IPS-NIHi11 (cell line): ENCODE results near the gene UFD1.

Experiments
- DNase-seq: peaks from one replicate; pipeline ENCODE4 v3.0.0; 2012; ENCODE audit warnings: mixed read lengths, low spot score

Gene UFD1

GRCh38 chr22:19496324-19496630 is 17.3 kb upstream of the UFD1 start:
- DNase-seq: no peak

- no peak for DNase-seq
These were observed 16.8 kb upstream of the UFD1 start for GRCh38 chr22:19495562-19496323.

- DNase-seq: no peak
These were observed 15.7 kb upstream of the UFD1 start for GRCh38 chr22:19494676-19495173.

- DNase-seq: no peak
These were observed 15.1 kb upstream of the UFD1 start for GRCh38 chr22:19494001-19494560.

GRCh38 chr22:19492504-19493174 is 13.6 kb upstream of the UFD1 start:
- no peak for DNase-seq

GRCh38 chr22:19490628-19491230 is 11.7 kb upstream of the UFD1 start:
- no peak for DNase-seq

- no peak for DNase-seq
These were observed 10.2 kb upstream of the UFD1 start for GRCh38 chr22:19488884-19489843.

- no peak for DNase-seq
These were observed 9.3 kb upstream of the UFD1 start for GRCh38 chr22:19488285-19488684.

GRCh38 chr22:19483481-19484244 is 4.7 kb upstream of the UFD1 start:
- DNase-seq: no peak

GRCh38 chr22:19482297-19482696 is 3.3 kb upstream of the UFD1 start:
- DNase-seq: no peak

- DNase-seq: no peak
These were observed 1.8 kb upstream of the UFD1 start for GRCh38 chr22:19480789-19481188.

GRCh38 chr22:19480173-19480568 is 1.2 kb upstream of the UFD1 start:
- no peak for DNase-seq

- DNase-seq: peak; percentile 97
These were observed 571 bp upstream of the UFD1 start, which contains the start of gene CDC45 for GRCh38 chr22:19479355-19480172. TSS of gene CDC45 (plus strand) at chr22:19479920. CDS start at chr22:19479969, 49 bp downstream.

GRCh38 chr22:19478045-19478900 is 720 bp downstream of the UFD1 start:
- no peak for DNase-seq

GRCh38 chr22:19477321-19478044 is 1.5 kb downstream of the UFD1 start:
- DNase-seq: no peak

GRCh38 chr22:19476023-19476422 is 3.0 kb downstream of the UFD1 start:
- DNase-seq: no peak

- DNase-seq: no peak
These were observed 5.4 kb downstream of the UFD1 start for GRCh38 chr22:19473578-19473977.

- no peak for DNase-seq
These were observed 6.8 kb downstream of the UFD1 start for GRCh38 chr22:19472233-19472632.
